Measurements from ENCODE around the gene SLC9A5. TPM values are rescaled to one million over a fixed set of nuclear protein-coding genes. Genes with fewer than 3 reads are reported as not detected.

Gene SLC9A5
- total RNA-seq, 1 experiment from 2014 or later: 1.1 TPM

DNA sequence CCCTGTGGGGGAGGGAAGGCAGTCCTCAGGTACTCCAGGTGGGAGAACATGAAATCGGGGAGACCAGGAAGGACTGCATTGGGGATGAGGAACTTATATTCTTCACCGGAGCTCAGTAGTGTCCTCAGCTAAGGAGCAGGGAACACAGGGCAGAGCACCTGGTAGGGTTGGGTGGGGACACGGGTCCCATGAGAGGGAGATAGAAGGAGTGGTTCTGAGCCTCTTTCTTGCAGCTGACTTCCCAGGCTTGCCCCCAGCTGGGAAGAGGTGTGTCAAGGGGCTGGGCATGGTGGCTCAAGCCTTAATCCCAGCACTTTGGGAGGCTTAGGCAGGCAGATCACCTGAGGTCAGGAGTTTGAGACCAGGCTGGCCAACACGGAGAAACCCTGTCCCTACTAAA is 3.6 kb upstream of the SLC9A5 start:
- no peaks in the 10 kb centered on the region for H3K36me3 ChIP-seq (ENCODE audit: low read depth, low read length)
- peaks cover 15% of the 10 kb centered on the region for H3F3A ChIP-seq (ENCODE audit: low read length, unreplicated experiment)
- H3K4me3 ChIP-seq (ENCODE audit: low read length): peak overlapping the region; percentile 89
- ChIA-PET POLR2A (ENCODE audit: unreplicated experiment) (no interaction called here), CTCF (no interaction called here)
- BruUV-seq (replicated peaks): no TSS peak
- no peaks in the 10 kb centered on the region for H3K9me2 ChIP-seq (replicated peaks; ENCODE audit: low read length)
- no peaks in the 10 kb centered on the region for H4K20me1 ChIP-seq (ENCODE audit: low read length)
- H3K79me2 ChIP-seq (ENCODE audit: low read length): peaks cover 54% of the 10 kb centered on the region
- DNase-seq (no peak), ATAC-seq (no peak)
- H3K27ac ChIP-seq (ENCODE audit: low read length): peak overlapping the region; percentile 88
- peaks cover 69% of the 10 kb centered on the region for H3K4me1 ChIP-seq (ENCODE audit: insufficient read depth, low read length)
- peak overlapping the region; percentile 95 for H3K4me2 ChIP-seq (ENCODE audit: low read length)
- TF ChIP-seq EZH2phosphoT487 (IDR thresholded peaks at IDR 0.05; ENCODE audit: borderline replicate concordance, low read length): no peak
- TF ChIP-seq, protein P1, sequence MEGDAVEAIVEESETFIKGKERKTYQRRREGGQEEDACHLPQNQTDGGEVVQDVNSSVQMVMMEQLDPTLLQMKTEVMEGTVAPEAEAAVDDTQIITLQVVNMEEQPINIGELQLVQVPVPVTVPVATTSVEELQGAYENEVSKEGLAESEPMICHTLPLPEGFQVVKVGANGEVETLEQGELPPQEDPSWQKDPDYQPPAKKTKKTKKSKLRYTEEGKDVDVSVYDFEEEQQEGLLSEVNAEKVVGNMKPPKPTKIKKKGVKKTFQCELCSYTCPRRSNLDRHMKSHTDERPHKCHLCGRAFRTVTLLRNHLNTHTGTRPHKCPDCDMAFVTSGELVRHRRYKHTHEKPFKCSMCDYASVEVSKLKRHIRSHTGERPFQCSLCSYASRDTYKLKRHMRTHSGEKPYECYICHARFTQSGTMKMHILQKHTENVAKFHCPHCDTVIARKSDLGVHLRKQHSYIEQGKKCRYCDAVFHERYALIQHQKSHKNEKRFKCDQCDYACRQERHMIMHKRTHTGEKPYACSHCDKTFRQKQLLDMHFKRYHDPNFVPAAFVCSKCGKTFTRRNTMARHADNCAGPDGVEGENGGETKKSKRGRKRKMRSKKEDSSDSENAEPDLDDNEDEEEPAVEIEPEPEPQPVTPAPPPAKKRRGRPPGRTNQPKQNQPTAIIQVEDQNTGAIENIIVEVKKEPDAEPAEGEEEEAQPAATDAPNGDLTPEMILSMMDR (conservative IDR thresholded peaks at IDR 0.05; ENCODE audit: low read depth, low read length): no peak
- no peak for TF ChIP-seq EZH2 (IDR thresholded peaks at IDR 0.05; ENCODE audit: low read length, unreplicated experiment)
- H2AFZ ChIP-seq (ENCODE audit: low read length): no peak overlapping the region
- no peaks in the 10 kb centered on the region for H3K27me3 ChIP-seq (ENCODE audit: low read length)
- intact Hi-C loops (cut with micrococcal nuclease): loop anchor here (10.0 kb wide), 1 partner anchor 50 kb away; the partner anchor contains the start of genes E2F4, ELMO3 and EXOC3L1
- H3K9me3 ChIP-seq (ENCODE audit: low read length): no peaks in the 10 kb centered on the region
- peak overlapping the region; percentile 60; the same call in 1 of the 2 replicates for H3K9ac ChIP-seq (ENCODE audit: low read length)

DNA sequence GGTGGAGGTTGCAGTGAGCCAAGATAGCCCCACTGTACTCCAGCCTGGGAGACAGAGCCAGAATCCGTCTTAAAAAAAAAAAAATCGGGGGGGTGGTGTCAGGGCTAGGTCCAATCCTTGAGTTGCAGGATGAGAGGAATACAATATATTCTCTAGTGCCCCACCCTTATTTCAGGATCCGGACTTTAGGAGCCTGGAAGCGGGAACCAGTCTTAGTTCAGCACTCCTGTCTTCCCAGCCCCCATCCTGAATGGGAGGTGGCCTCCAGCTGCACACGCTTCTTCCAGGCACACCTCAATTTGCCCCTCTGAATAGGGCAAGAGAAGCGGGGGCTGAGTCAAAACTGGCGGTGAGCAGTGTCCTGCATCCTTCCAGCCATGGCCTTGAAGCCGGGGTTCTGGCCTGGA is 3.1 kb upstream of the SLC9A5 start:
- CTCF ChIA-PET: interaction anchor here (1.1 kb wide), 1 partner anchor 31 kb away, joined by 3 read pairs; no protein-coding TSS in a partner anchor
- no TSS peak for BruUV-seq (replicated peaks)
- peaks cover 65% of the 10 kb centered on the region for H3K4me1 ChIP-seq (ENCODE audit: insufficient read depth, low read length)

More for the DNA sequence above, 3.1 kb upstream of the SLC9A5 start:
- no peaks in the 10 kb centered on the region for H3K9me2 ChIP-seq (replicated peaks; ENCODE audit: low read length)
- peak overlapping the region; percentile 64 for H2AFZ ChIP-seq (ENCODE audit: low read length)
- no peaks in the 10 kb centered on the region for H3K27me3 ChIP-seq (ENCODE audit: low read length)
- ATAC-seq (no peak), DNase-seq (peak; percentile 39)
- no peaks in the 10 kb centered on the region for H3K9me3 ChIP-seq (ENCODE audit: low read length)
- peaks cover 15% of the 10 kb centered on the region for H3F3A ChIP-seq (ENCODE audit: low read length, unreplicated experiment)
- peak overlapping the region; percentile 89 for H3K4me3 ChIP-seq (ENCODE audit: low read length)
- no peaks in the 10 kb centered on the region for H3K36me3 ChIP-seq (ENCODE audit: low read depth, low read length)
- H3K79me2 ChIP-seq (ENCODE audit: low read length): peaks cover 49% of the 10 kb centered on the region
- H3K27ac ChIP-seq (ENCODE audit: low read length): peak overlapping the region; percentile 88
- no peaks in the 10 kb centered on the region for H4K20me1 ChIP-seq (ENCODE audit: low read length)
- intact Hi-C loops (cut with micrococcal nuclease): loop anchor here (10.0 kb wide), 1 partner anchor 51 kb away; the partner anchor contains the start of genes E2F4, ELMO3 and EXOC3L1
- POLR2A ChIA-PET (ENCODE audit: unreplicated experiment): interaction anchor here (0.6 kb wide), 1 partner anchor 57 kb away, joined by 3 read pairs; no protein-coding TSS in a partner anchor
- no peak for TF ChIP-seq EZH2 (IDR thresholded peaks at IDR 0.05; ENCODE audit: low read length, unreplicated experiment)
- TF ChIP-seq, protein P1 (conservative IDR thresholded peaks at IDR 0.05; ENCODE audit: low read depth, low read length): no peak
- TF ChIP-seq EZH2phosphoT487 (IDR thresholded peaks at IDR 0.05; ENCODE audit: borderline replicate concordance, low read length): no peak
- peak overlapping the region; percentile 60 for H3K9ac ChIP-seq (ENCODE audit: low read length)
- H3K4me2 ChIP-seq (ENCODE audit: low read length): peak overlapping the region; percentile 95

Data from PC-3 (cell line).